HG03039 (cell line): Measurements from ENCODE around the gene SNRNP27.

Source experiments
- ATAC-seq: cut with Tn5 transposase; IDR thresholded peaks from one replicate; pipeline ENCODE4 v1.9.1; 2021; ENCODE audit warnings: mild to moderate bottlenecking, moderate library complexity; ENCODE audit not compliant: unreplicated experiment

Gene SNRNP27

GRCh38 chr2:69914950-69915945, 21.5 kb downstream of the SNRNP27 start, which contains the start of gene MXD1:
Gene MXD1, plus strand, starts transcription at chr2:69915109. Its CDS starts 222 bp downstream, at chr2:69915331.
- ATAC-seq = no peak

DNA sequence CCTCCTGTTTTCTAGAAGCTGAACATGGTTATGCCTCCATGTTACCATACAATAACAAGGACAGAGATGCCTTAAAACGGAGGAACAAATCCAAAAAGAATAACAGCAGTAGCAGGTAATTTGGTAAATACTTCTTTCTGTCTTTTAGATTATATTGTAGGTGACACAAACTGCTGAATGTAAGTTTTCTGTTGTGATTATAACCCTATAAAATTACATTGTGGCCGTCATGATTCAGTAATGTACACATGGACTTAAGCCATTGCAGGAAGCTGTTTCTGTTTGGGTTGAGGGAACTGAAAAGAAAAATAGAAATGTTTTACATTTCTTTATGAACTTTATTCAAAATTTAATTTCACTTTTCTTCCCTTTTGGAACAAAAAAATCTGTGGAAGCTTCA, 22.4 kb downstream of the SNRNP27 start:
- no peak for ATAC-seq

GRCh38 chr2:69917852-69918251, 24.1 kb downstream of the SNRNP27 start:
- no peak for ATAC-seq

GRCh38 chr2:69918401-69918800, 24.6 kb downstream of the SNRNP27 start:
- ATAC-seq = no peak

GRCh38 chr2:69923116-69923515, 29.4 kb downstream of the SNRNP27 start:
- no peak for ATAC-seq

- no peak for ATAC-seq
Measured at GRCh38 chr2:69926849-69927515, 33.2 kb downstream of the SNRNP27 start.

DNA sequence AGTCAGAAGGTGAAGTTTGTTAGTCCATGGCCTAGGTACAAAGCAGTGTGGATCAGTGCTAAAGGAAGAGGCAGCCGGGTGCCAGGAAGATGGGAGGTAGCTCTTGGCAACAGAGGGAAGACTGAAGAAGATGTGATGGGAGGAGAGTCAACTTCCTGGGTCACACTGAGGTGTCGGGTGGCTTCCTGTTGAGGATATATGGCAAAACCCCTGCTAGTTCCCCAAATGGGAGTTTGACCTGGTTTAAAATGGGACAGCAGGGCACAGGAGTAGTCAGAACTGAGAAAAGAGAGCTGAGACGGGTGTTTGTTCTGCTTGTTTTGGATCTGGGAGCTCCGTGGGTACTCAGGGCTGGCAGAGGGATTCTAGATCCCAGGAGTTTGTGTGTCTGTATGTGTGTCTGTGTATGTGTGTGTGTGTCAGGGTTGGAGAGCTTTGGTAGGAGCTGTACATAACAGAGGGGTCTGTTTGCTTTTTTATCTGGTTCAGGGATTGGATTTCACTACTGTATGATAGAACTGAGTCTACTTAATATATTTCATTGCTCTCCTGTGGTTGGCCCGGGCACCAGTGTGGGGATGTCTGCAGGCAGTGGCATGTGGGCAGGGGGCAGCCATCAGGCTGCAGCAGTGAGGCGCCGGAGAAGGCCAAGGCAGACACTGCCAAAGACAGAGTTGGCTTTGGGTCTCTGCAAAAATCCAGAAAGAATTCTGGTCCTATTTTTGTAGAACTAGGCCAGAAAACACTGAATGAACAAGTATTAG, 38.3 kb downstream of the SNRNP27 start:
- ATAC-seq = no peak

GRCh38 chr2:69932596-69932922, 38.8 kb downstream of the SNRNP27 start:
- no peak for ATAC-seq

GRCh38 chr2:69933254-69933828, 39.6 kb downstream of the SNRNP27 start:
- ATAC-seq = no peak

GRCh38 chr2:69933839-69934613, 40.3 kb downstream of the SNRNP27 start:
- ATAC-seq = no peak

GRCh38 chr2:69934614-69934908, 40.8 kb downstream of the SNRNP27 start:
- ATAC-seq = no peak

DNA sequence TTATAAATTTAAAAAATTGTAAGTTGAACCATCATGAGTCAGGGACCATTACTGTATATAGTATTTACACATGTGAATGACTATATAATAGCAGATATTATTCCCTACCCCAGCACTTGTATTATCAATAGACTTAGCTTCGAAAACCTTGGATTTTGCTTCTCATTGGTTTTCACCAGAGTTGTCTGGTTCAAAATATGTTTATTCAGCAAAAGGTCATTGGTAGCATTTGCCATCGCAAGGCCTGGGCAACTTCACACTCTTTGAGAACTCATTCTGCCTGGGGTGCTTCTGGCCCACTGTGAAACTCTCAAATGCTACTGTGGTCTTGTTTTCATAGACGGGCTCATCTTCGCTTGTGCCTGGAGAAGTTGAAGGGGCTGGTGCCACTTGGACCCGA, 41.3 kb downstream of the SNRNP27 start:
- no peak for ATAC-seq

- ATAC-seq = no peak
Measured at GRCh38 chr2:69936906-69937305, 43.1 kb downstream of the SNRNP27 start.

- ATAC-seq = no peak
Measured at GRCh38 chr2:69937968-69938367, 44.2 kb downstream of the SNRNP27 start.

DNA sequence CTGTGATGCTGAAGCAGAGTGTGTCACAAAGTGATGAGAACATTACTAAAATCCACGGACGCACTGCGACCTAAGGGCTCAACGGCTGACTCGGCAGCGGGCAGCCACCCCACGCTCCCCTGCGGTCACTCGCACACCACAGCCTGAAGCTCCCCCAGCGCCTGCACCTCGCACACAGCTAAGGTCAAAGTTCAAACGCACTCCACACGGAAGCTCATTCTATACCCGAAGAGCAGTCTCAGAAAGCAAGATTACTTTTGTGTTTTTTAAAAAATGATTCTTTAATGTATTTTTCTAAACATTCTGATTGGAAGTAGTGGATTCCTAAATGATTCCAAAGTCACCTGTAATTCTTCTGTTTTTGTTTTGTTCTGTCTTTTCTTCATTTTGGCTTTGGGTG, 46.0 kb downstream of the SNRNP27 start:
- ATAC-seq = no peak

DNA sequence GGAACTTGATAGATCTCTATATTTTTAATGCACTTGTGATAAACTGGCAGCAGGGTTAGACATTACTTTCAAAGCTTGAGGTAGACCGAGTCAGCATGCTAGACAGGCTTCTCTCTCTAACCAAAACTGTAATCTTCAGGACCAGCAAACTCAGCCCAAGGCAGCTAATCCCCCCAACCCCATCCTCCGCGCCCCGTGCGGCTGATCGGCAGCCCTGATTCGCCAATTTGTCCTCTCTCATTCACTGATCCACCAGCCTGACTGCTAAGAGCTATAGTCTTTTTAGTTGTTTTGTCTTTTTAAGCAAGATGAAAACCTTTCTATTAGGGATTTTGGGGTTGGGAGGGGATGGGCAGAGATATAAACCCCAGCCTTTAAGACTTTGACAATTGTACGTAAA, 46.9 kb downstream of the SNRNP27 start:
- no peak for ATAC-seq

DNA sequence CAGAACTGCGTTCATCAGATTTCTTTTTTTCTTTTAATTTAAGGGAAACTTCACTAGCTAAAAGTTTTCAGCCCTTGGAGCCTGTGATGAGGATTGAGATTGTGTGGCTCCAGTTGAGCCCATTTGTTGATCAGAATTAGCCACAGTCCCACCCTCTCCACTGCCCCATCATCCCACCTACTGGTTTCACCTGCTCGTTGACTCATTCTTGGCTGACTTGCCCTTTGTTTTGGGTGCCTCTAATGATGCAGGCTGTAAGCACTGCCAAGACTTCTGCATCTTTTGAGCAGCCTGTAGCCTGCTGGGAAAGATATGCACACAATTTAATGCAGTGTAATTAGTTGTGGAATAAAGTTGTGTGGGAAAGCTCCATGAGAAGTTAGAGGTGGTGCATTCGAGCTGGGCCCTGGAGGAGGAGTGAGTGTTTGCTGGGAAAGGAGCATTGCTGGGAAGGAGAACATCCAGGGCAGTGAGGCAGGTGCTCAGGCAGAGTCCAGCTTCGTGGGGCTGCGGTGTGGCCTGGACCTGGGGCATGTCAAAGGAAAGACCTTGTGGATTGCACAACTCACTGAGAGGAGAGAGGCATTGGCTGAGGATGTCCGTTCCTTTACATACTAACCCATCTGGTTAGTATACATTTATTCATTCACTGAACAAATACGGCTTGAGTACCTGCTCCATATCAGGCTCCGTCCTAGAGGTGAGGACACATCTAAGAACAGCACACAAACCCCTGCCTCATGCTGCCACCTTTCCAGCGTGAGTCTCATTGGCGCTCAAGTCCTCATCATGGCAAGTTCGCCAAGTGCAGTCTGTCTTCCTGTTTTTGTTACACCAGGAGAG, 49.5 kb downstream of the SNRNP27 start:
- ATAC-seq = no peak

- no peak for ATAC-seq
Measured at GRCh38 chr2:69943843-69944525, 50.2 kb downstream of the SNRNP27 start.

DNA sequence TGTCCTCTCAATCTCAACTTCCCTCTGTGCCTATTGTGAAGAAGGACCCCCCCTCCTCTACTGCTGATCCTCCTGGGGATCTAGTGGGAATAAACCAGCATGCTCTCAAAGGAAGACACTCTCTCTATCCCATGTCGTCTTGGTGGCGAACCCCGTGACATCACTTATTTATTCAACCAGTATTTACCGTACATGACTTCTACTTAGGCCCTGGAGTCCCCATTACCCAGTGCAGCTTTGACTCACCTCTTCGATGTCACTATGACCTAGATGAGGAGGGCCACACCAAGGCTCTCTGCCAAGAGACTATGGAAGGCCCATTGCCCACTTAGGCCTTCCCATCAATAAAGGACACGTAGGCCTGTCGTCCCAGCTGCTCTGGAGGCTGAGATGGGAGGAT, 51.0 kb downstream of the SNRNP27 start:
- no peak for ATAC-seq
